NCI-H748 (cell line): ENCODE results near the gene PRLR.

Experiments used
- DNase-seq: peaks from one replicate; lab custom pipeline; 2025; ENCODE audit not compliant: unreplicated experiment; lab: John Stamatoyannopoulos, UW

Gene PRLR

GRCh38 chr5:35236770-35237169 lies 6.5 kb upstream of the PRLR start:
- no peak for DNase-seq

DNA sequence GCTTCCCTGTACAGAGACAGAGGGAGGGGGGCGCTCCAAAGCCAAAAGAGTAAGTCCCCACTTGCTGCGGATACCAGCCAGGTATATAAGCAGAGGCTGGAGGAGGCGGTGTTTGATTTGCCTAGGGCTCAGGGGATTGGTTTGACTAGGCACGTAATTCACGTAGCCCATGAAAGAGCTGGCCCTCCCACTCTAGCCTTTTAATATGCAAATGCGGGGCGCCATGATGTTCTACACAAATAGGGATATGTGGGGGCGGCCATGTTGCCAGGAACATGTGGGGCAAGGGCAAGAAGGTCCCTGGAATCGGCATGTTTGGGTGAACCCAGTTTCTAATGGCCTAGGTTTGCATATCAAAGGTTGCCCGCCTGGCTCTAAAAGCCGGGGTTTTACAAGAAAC lies 3.3 kb upstream of the PRLR start:
- no peak for DNase-seq

- no peak for DNase-seq
Measured at GRCh38 chr5:35233121-35233520, 2.8 kb upstream of the PRLR start.

GRCh38 chr5:35232124-35232523 lies 1.8 kb upstream of the PRLR start:
- no peak for DNase-seq

DNA sequence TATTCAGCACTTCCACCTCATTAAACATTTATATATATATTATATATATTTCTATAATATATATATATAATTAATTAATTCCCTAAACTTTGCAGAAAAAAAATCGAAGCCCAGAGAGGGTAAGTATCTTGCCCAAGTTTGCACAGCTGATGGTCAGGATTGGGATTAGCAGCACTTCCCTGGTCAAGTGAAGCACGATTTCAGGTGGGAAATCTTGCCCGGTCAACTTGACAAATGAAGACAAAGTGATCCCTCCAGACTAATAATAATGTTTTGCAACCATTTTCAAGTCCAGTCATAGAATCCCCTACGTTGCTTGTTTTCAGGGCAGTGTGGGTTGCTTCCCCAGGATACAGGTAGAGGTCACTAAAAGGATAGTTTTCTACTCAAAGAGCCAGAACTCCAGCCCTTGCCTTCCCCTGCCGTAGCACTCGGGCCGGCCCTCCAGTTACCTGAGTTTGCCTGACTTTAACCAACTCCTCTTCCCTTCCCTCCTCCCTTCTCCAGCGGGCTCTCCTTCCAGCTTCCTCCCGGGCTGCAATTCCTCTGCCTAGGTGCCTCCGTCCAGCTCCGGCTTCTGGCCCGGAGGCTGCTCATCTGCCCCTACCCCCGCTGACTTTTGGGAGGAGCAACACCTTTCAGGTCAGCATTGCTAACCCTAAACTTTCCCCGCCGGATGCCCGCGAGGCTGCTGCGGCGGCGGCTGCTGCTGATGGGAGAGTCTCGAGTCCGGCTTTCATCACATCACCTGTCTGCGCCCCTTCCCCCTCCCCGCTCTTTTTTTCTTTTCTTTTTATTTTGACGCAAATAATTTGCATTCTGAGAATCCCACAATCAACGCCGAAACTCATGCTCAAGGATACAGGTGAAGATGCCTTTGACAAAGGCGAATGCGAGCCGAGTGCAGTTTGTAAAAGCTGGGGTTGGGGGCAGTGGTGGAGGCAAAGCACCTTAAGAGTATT lies 930 bp downstream of the PRLR start:
- DNase-seq: peak; percentile 92

GRCh38 chr5:35228310-35228709 lies 2.0 kb downstream of the PRLR start:
- no peak for DNase-seq

GRCh38 chr5:35227720-35228119 lies 2.6 kb downstream of the PRLR start:
- DNase-seq: no peak

GRCh38 chr5:35223787-35224395 lies 6.4 kb downstream of the PRLR start:
- DNase-seq: peak; percentile 46

DNA sequence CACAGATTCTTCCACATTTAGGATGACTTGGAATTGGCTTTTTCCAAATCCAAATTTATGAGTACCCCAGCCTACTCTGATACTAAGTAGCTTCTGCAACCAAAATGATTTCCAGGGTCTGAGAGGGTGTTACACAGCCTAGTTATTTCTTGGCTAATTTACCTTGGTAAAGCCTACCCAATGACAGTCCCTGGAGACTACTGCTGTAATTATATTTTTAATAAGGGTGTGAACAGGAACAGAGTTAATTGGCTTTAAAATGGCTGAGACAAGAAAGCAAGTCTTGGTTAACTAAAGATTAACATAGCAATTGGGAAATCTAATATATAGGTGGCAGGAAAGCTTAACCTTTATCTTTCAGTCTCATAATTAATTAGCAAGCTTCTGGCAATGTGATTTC lies 9.3 kb downstream of the PRLR start:
- no peak for DNase-seq

- no peak for DNase-seq
Measured at GRCh38 chr5:35218981-35219380, 11.3 kb downstream of the PRLR start.

DNA sequence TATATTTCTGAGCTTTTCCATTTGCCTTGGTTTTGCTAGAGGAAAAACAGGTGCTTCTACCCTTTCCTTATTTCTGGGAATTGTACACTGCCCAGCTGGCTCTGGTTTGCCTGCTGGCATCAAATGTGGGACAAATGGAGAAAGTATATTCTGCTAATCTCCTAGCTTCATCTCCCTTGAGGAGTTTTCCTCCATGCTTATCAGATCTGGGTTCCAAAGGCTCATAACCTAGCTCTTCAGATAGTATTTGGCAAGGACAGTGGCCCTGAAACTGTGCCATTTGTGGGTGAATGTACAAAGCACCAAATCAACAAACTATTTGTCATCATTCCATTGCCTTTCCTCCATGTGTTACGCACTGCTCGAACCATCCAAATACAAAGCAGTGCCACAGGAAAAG lies 16.2 kb downstream of the PRLR start:
- no peak for DNase-seq

- DNase-seq: no peak
Measured at GRCh38 chr5:35213608-35214007, 16.7 kb downstream of the PRLR start.

DNA sequence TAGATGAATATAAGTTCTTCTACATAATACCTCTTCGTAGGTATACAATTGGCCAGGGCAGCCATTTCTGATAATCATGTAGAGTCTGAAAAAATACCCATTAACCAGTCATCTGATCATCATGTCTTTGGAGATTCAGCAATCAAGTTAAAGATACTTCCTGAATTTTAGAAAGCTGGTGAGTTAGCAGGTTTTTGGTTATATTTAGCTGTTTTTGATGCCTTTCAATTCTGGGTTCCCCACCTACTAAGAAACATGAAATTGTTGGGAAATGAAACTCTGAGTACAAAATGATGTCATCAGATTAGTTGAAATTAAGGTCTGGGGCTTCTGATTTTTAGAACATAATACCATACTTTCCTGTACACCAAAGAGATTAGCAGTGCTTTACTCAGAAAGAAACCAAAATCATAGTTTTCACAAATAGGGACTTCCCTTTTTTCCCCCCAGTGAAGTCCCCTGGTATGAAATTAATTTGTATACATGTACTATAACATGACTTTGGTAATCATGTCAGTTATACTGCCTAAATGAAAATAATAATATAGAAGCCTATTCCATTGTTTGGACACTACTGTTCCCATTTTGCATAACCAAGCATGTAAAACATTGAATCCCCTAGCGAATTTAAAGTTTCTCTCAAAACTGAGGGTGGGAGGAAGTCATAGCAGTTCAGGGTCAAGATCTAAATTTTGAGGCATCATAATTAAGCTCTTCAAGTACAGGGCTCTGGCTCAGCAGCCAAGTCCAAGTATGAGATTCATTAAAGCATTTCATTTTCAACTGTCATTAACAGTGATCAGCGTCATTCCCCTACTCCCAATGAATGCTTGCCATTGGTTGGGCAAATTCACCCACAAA lies 17.9 kb downstream of the PRLR start:
- no peak for DNase-seq

DNA sequence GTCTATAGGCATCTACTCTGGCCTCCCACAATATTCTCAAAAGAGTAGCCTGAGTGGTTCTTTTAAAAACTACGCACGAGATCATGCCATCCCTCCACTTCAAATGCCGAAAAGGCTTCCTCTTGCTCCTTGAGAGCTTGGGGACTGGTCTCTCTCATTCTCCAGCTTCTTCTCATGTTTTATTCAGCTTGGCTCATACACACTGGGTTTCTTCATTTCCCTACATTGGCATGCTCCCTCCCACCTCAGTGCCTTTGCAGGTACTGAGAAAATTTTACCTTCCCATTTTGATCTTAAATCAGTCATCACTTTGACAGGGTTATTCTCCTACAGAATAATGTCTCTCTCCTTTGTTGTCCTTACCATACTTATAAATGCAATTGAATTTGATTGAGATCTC lies 20.4 kb downstream of the PRLR start:
- no peak for DNase-seq

GRCh38 chr5:35205606-35206005 lies 24.7 kb downstream of the PRLR start:
- DNase-seq: no peak

DNA sequence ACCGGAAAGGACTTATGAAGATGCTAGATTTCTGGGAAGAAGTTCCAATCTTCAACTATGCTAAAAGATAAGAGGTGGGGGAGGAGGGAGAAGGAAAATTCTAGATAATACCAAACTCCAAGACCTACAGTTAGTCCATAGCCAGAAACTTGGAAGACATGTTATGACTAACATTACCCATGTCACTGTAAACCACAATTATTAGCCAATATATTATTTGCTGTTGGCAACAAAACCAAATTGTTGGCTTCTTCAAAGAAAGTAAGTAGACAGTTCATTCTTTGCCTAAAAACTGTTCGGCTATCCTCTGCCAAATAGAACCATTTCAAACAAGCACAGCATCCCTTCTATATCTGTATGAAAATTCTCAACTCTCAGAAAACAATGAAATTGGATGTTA lies 25.1 kb downstream of the PRLR start:
- no peak for DNase-seq

DNA sequence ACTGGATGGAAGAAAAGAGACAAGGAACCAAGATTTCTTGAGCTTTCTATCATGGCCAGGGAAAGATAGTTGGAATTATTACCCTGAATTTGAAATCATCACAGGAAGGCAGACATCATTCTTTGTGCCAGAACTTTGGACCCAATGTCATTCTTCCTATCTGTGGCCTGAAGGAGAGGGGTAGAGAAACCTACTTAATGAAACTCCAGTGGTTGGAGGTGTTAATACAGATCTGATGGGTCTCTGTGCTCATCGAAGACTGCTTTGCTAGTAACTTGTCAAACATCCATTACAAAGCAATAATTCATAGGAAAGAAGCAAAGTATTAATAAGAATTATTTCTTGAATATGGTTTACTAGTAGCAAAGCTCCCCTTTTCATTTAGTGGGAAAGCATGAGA lies 26.9 kb downstream of the PRLR start:
- no peak for DNase-seq

GRCh38 chr5:35202319-35203111 lies 27.8 kb downstream of the PRLR start:
- DNase-seq: peak; percentile 72

GRCh38 chr5:35201291-35201690 lies 29.0 kb downstream of the PRLR start:
- no peak for DNase-seq

- no peak for DNase-seq
Measured at GRCh38 chr5:35199886-35200285, 30.4 kb downstream of the PRLR start.

- no peak for DNase-seq
Measured at GRCh38 chr5:35198686-35199085, 31.6 kb downstream of the PRLR start.
